HG03354 (cell line): ENCODE data around the gene CLUH.
"Not testable (repeated sequence)": the region's sequence is repeated elsewhere in the genome, so short reads cannot be mapped to it uniquely, and the experiment has no call there.

Source experiments
- ATAC-seq: cut with Tn5 transposase; IDR thresholded peaks from one replicate; pipeline ENCODE4 v1.9.1; 2021; ENCODE audit warnings: mild to moderate bottlenecking; ENCODE audit not compliant: unreplicated experiment, poor library complexity, severe bottlenecking

The CLUH gene

GRCh38 chr17:2703181-2703580 is 8.4 kb downstream of the CLUH start:
- no peak for ATAC-seq

GRCh38 chr17:2701996-2702741 is 9.4 kb downstream of the CLUH start:
- no peak for ATAC-seq

- no peak for ATAC-seq
Measured at GRCh38 chr17:2701161-2701995, 10.2 kb downstream of the CLUH start.

GRCh38 chr17:2700491-2701141 is 10.9 kb downstream of the CLUH start:
- ATAC-seq = no peak

- ATAC-seq = no peak
Measured at GRCh38 chr17:2700030-2700490, 11.5 kb downstream of the CLUH start.

GRCh38 chr17:2699216-2699805 is 12.3 kb downstream of the CLUH start:
- not testable (repeated sequence) for ATAC-seq

GRCh38 chr17:2697611-2698162 is 13.9 kb downstream of the CLUH start:
- ATAC-seq = no peak

GRCh38 chr17:2695961-2696760 is 15.4 kb downstream of the CLUH start:
- no peak for ATAC-seq

- ATAC-seq = no peak
Measured at GRCh38 chr17:2695243-2695960, 16.2 kb downstream of the CLUH start.

- no peak for ATAC-seq
Measured at GRCh38 chr17:2694381-2695242, 17.0 kb downstream of the CLUH start.

GRCh38 chr17:2693561-2694380 is 17.8 kb downstream of the CLUH start:
- ATAC-seq = no peak

GRCh38 chr17:2692781-2693135 is 18.8 kb downstream of the CLUH start:
- ATAC-seq = no peak

GRCh38 chr17:2691965-2692780 is 19.4 kb downstream of the CLUH start:
- ATAC-seq = no peak

GRCh38 chr17:2691069-2691871 is 20.3 kb downstream of the CLUH start:
- no peak for ATAC-seq
